K562 (cell line): ENCODE results near the gene CFAP97D1. TPM values are rescaled to one million over a fixed set of nuclear protein-coding genes. Genes with fewer than 3 reads are reported as not detected.

Source experiments
- ATAC-seq: fragments of 200-7000 bp; cut with Tn5 transposase; 3 replicates; pipeline ENCODE4 v1.9.1; 2020; ENCODE audit warnings: moderate library complexity
- BruUV-seq: library from RNA; stranded (reverse); fragments of 400-500 nt; replicated peaks from 2 replicates; lab custom pipeline; 2021; lab: Mats Ljungman, UMichigan
- CTCF ChIA-PET: fragments of 300-600 bp; formaldehyde crosslinking; extraction: SDS; loops from one replicate; lab custom pipeline; 2021; ENCODE audit warnings: low intra/inter-chr PET ratio; lab: Yijun Ruan, JAX
- POLR2A ChIA-PET: fragments of 300-600, 350-650 bp; sonication (Branson Sonifier 250); formaldehyde crosslinking; extraction: SDS; loops from one replicate; lab custom pipeline; 2021; ENCODE audit warnings: antibody characterized with exemption, inconsistent platforms; lab: Yijun Ruan, JAX
- DNase-seq, 4 experiments: peaks; one replicate each; pipeline versions ENCODE4 v3.0.0 to v3.0.0-alpha.2; 2011 to 2018; ENCODE audit warnings: low spot score in 3 of 4, mixed read lengths in 3 of 4; ENCODE audit errors: extremely low read depth in 1 of 4
- FAIRE-seq: peaks from 2 replicates; lab custom pipeline; 2011; peaks lifted over from hg19 to GRCh38; lab: Jason Lieb, UNC
- H2AFZ ChIP-seq: 2 replicates; pipeline ENCODE4 v1.6.0; 2011; ENCODE audit warnings: low read depth, low read length, control low read depth, inconsistent platforms
- H3K27ac ChIP-seq: fragments of 200-600 bp; 3 replicates; pipeline ENCODE4 v1.8.0; 2011; ENCODE audit warnings: low read depth, mild to moderate bottlenecking, control low read depth, inconsistent platforms, low read length, moderate library complexity, mixed read lengths; ENCODE audit errors: extremely low read depth
- H3K27me3 ChIP-seq, 2 experiments: fragments of 300-600 bp in 1 of 2; 2 replicates in 1 of 2; 3 replicates in 1 of 2; pipeline versions ENCODE4 v1.6.0 to v1.8.0; 2011; ENCODE audit warnings: inconsistent platforms in 2 of 2, low read length in 2 of 2, mild to moderate bottlenecking in 1 of 2, mixed read lengths in 1 of 2, moderate library complexity in 1 of 2; ENCODE audit not compliant: control insufficient read depth in 2 of 2, insufficient read depth in 2 of 2
- H3K36me3 ChIP-seq: fragments of 300-600 bp; 3 replicates; pipeline ENCODE4 v1.8.0; 2011; ENCODE audit warnings: mild to moderate bottlenecking, low read length, inconsistent platforms; ENCODE audit not compliant: control insufficient read depth, insufficient read depth
- H3K4me1 ChIP-seq, 2 experiments: fragments of 200-600 bp in 1 of 2; replicated peaks in 1 of 2; 2 replicates in 1 of 2; 3 replicates in 1 of 2; pipeline versions ENCODE4 v1.5.1 to v1.8.0; 2011; ENCODE audit warnings: inconsistent platforms in 2 of 2, low read length in 2 of 2, mild to moderate bottlenecking in 1 of 2, mixed read lengths in 1 of 2, moderate library complexity in 1 of 2; ENCODE audit not compliant: control insufficient read depth in 2 of 2, insufficient read depth in 2 of 2
- H3K4me2 ChIP-seq: 2 replicates; pipeline ENCODE4 v1.6.1; 2011; ENCODE audit warnings: low read length, control low read depth, inconsistent platforms, mixed read lengths; ENCODE audit not compliant: insufficient read depth
- H3K4me3 ChIP-seq: fragments of 200-600 bp; sonication (generic), shearing (Covaris generic); 2 replicates; pipeline ENCODE4 v1.5.1; 2016; ENCODE audit warnings: control low read depth, inconsistent platforms
- H3K79me2 ChIP-seq: fragments of 200-600 bp; 3 replicates; pipeline ENCODE4 v1.8.0; 2011; ENCODE audit warnings: low read length, inconsistent platforms; ENCODE audit not compliant: control insufficient read depth, insufficient read depth
- H3K9ac ChIP-seq, 2 experiments: 2 replicates each; pipeline versions ENCODE4 v1.6.0 to v1.6.1; 2011; ENCODE audit warnings: low read depth in 2 of 2, low read length in 2 of 2, control low read depth in 1 of 2, inconsistent platforms in 1 of 2, mild to moderate bottlenecking in 1 of 2, mixed read lengths in 1 of 2; ENCODE audit not compliant: insufficient read depth in 1 of 2
- H3K9me1 ChIP-seq: one replicate; pipeline ENCODE4 v1.6.0; 2011; ENCODE audit warnings: inconsistent platforms, mild to moderate bottlenecking, low read length, moderate library complexity; ENCODE audit not compliant: control insufficient read depth, insufficient read depth
- H3K9me3 ChIP-seq: replicated peaks from 2 replicates; pipeline ENCODE4 v1.5.1; 2011; ENCODE audit warnings: low read depth, low read length, inconsistent platforms; ENCODE audit not compliant: control insufficient read depth, insufficient read depth
- H4K20me1 ChIP-seq: replicated peaks from 2 replicates; pipeline ENCODE4 v1.6.1; 2011; ENCODE audit warnings: low read length, inconsistent platforms, mixed read lengths; ENCODE audit not compliant: control insufficient read depth, insufficient read depth
- ARHGAP35 ChIP-seq: fragments of 450-650 bp; IDR thresholded peaks from 2 replicates; pipeline ENCODE4 v1.6.1; 2018; ENCODE audit not compliant: partially characterized antibody
- CTCF ChIP-seq, 3 experiments: IDR thresholded peaks in 2 of 3; conservative IDR thresholded peaks in 1 of 3; 2 replicates each; pipeline ENCODE4 v1.5.1; 2011 to 2012; ENCODE audit warnings: low read length in 3 of 3, mild to moderate bottlenecking in 3 of 3, control low read depth in 2 of 3, improper control_type of control experiment in 1 of 3, inconsistent platforms in 1 of 3, low read depth in 1 of 3, mixed read lengths in 1 of 3, moderate library complexity in 1 of 3; ENCODE audit not compliant: insufficient read depth in 2 of 3
- EGR1 ChIP-seq: fragments of 450-650 bp; conservative IDR thresholded peaks from 2 replicates; pipeline ENCODE4 v1.6.1; 2017; ENCODE audit warnings: mild to moderate bottlenecking
- HDAC8 ChIP-seq: fragments of 450-650 bp; IDR thresholded peaks from 2 replicates; pipeline ENCODE4 v1.6.1; 2016; ENCODE audit warnings: mild to moderate bottlenecking, missing genetic modification characterization, moderate library complexity, missing compliant biosample characterization
- HNRNPH1 ChIP-seq: fragments of 200-400 bp; formaldehyde crosslinking; optimal IDR thresholded peaks from 2 replicates; pipeline ENCODE3; 2017; ENCODE audit warnings: low read depth, mild to moderate bottlenecking, low read length, moderate library complexity
- IRF1 ChIP-seq: sonication (generic); formaldehyde crosslinking; IDR thresholded peaks from 2 replicates; pipeline ENCODE4 v1.8.0; 2022; ENCODE audit warnings: missing genetic modification reagents, mild to moderate bottlenecking, borderline replicate concordance
- MAFG ChIP-seq: fragments of 450-650 bp; conservative IDR thresholded peaks from 2 replicates; pipeline ENCODE4 v1.6.1; 2016; ENCODE audit warnings: missing genetic modification characterization, missing compliant biosample characterization
- MAX ChIP-seq: sonication (generic); formaldehyde crosslinking; IDR thresholded peaks from 2 replicates; pipeline ENCODE4 v1.9.0; 2022; ENCODE audit warnings: mild to moderate bottlenecking, missing genetic modification reagents
- PHF21A ChIP-seq: fragments of 450-650 bp; IDR thresholded peaks from 2 replicates; pipeline ENCODE4 v1.6.1; 2017; ENCODE audit warnings: low read depth, borderline replicate concordance
- SIN3A ChIP-seq, 2 experiments: fragments of 150-350 bp in 1 of 2; IDR thresholded peaks; 2 replicates each; pipeline ENCODE4 v1.6.1; 2011 to 2016; ENCODE audit warnings: borderline replicate concordance in 2 of 2, low read depth in 2 of 2, low read length in 2 of 2, mild to moderate bottlenecking in 2 of 2, moderate library complexity in 2 of 2; ENCODE audit not compliant: control insufficient read depth in 1 of 2
- XRCC3 ChIP-seq: fragments of 450-650 bp; IDR thresholded peaks from 2 replicates; pipeline ENCODE4 v1.6.1; 2017; ENCODE audit warnings: mild to moderate bottlenecking, moderate library complexity
- ZNF408 ChIP-seq: fragments of 250-450 bp; sonication (Bioruptor Pico); IDR thresholded peaks from 2 replicates; pipeline ENCODE4 v1.4.0; 2020; ENCODE audit warnings: low read depth, mild to moderate bottlenecking, moderate library complexity
- ZNF431 ChIP-seq: sonication (generic); formaldehyde crosslinking; IDR thresholded peaks from 2 replicates; pipeline ENCODE4 v1.8.0; 2022; ENCODE audit warnings: mild to moderate bottlenecking, missing genetic modification reagents
- ZNF436 ChIP-seq: fragments of 250-450, 450-650 bp; sonication (Bioruptor Pico); formaldehyde crosslinking; IDR thresholded peaks from 2 replicates; pipeline ENCODE4 v1.7.0; 2020; ENCODE audit warnings: mild to moderate bottlenecking
- ZNF584 ChIP-seq: fragments of 200-800 bp; sonication (Bioruptor generic); IDR thresholded peaks from 2 replicates; pipeline ENCODE4 v1.6.1; 2016; ENCODE audit warnings: low read depth, mild to moderate bottlenecking, missing genetic modification characterization, missing compliant biosample characterization
- ZNF707 ChIP-seq: fragments of 250-450 bp; sonication (Bioruptor Pico); conservative IDR thresholded peaks from 2 replicates; pipeline ENCODE4 v1.8.0; 2022; ENCODE audit warnings: inconsistent platforms, mild to moderate bottlenecking, moderate library complexity
- WGBS: fragments of 100-300 bp; shearing (Covaris generic); methylation state at CpG from one replicate; pipeline ENCODE4 v1.1.6; 2016; ENCODE audit warnings: low coverage, mixed read lengths; ENCODE audit not compliant: insufficient coverage; ENCODE audit errors: missing lambda C conversion rate; 5-methylcytosine and 5-hydroxymethylcytosine counted together
- in situ Hi-C: fragments of 300-500 bp; cut with MboI; formaldehyde crosslinking; loops from 4 replicates; pipeline ENCODE4 v1.15.0; 2018; ENCODE audit warnings: inconsistent platforms, mixed read lengths
- intact Hi-C: fragments of 100-400 bp; cut with micrococcal nuclease; formaldehyde crosslinking; loops from 2 replicates; pipeline ENCODE4 v1.14.2; 2022
- polyA plus RNA-seq, 8 experiments: library from polyadenylated mRNA; depleted of rRNA in 4 of 8; stranded (reverse) in 5 of 8; unstranded in 3 of 8; fragments of >200 nt; fragmentation: Nextera tagmentation in 2 of 8; fragmentation: Illumina TruSeq in 1 of 8; extraction: Ambion mirVana in 2 of 8; extraction: Trizol in 1 of 8; gene quantifications; 2 replicates each; pipeline versions ENCODE4 v1.2.1 to v1.2.3, GENCODE V29; 2011 to 2014; ENCODE audit warnings: inconsistent platforms in 1 of 8, missing spikeins in 1 of 8
- total RNA-seq, 7 experiments: library from RNA; depleted of rRNA in 6 of 7; stranded (reverse); fragments of >200 nt in 6 of 7; fragmentation: Illumina TruSeq in 2 of 7; extraction: Trizol in 2 of 7; gene quantifications; 2 replicates each; pipeline versions ENCODE4 v1.2.1 to v1.2.3, GENCODE V29; 2011 to 2021; ENCODE audit warnings: low replicate concordance in 1 of 7

The CFAP97D1 gene
- total and polyA plus RNA-seq, 9 of the 15 experiments (the other 6 are each of a cell fraction or from before 2014, with no cell fraction given), result not detected

- TF ChIP-seq ZNF584 (CRISPR knock-in tag) (no peak), MAX (CRISPR knock-in tag) (no peak), ZNF707 (CRISPR knock-in tag) (no peak), PHF21A (no peak), ARHGAP35 (no peak), XRCC3 (no peak), ZNF408 (no peak), ZNF436 (CRISPR knock-in tag) (no peak), ZNF431 (CRISPR knock-in tag) (no peak), IRF1 (CRISPR knock-in tag) (no peak), CTCF (IDR thresholded peaks at IDR 0.05 in 2 of 3, conservative IDR thresholded peaks at IDR 0.05 in 1 of 3; ENCODE audit: insufficient read depth in 2 of 3, low read depth in 1 of 3, low read length in 3 of 3) (no peak), MAFG (no peak), EGR1 (no peak), HDAC8 (tag) (no peak), SIN3A (IDR thresholded peaks at IDR 0.05; ENCODE audit: borderline replicate concordance in 2 of 2, control insufficient read depth in 1 of 2, low read depth in 2 of 2, low read length in 2 of 2) (no peak), HNRNPH1 (no peak)
- TF ChIP-seq, all 486 proteins: peak for 0
- intact Hi-C loops, result no loop called here
- POLR2A ChIA-PET, result interaction anchor here (5.7 kb wide), 1 partner anchor 9 kb away, joined by 32 read pairs; no protein-coding TSS in a partner anchor
- in situ Hi-C loops, result no loop called here
- Histone ChIP-seq H3K9me3 (no peaks in the 10 kb centered on the region), H3K27me3 (peaks cover 0 to 5% of the 10 kb centered on the region in 2 experiments; a peak in 1 of 5 replicates), H3K36me3 (peaks cover 4% of the 10 kb centered on the region; the same call in 2 of the 3 replicates), H4K20me1 (no peaks in the 10 kb centered on the region; the same call in 1 of the 2 replicates), H3K4me3 (no peak overlapping the region), H3K9me1 (no peaks in the 10 kb centered on the region), H3K9ac (no peak overlapping the region), H3K27ac (no peak overlapping the region), H2AFZ (no peak overlapping the region), H3K4me2 (no peak overlapping the region), H3K4me1 (peaks cover 0 to under 1% of the 10 kb centered on the region in 2 experiments; a peak in 1 of 5 replicates), H3K79me2 (no peaks in the 10 kb centered on the region)
- CTCF ChIA-PET, result no interaction called here
- DNase-seq (no peak), ATAC-seq (no peak), FAIRE-seq (no peak)
- 55% methylated on average over 7 of the region's 7 CpGs for WGBS
- BruUV-seq, result no TSS peak
Measured at GRCh38 chr17:43826206-43826605, 46.0 kb downstream of the CFAP97D1 start.
